ENCODE data around the gene RBBP8.

- TF ChIP-seq TAF1 (IDR thresholded peaks at IDR 0.05; ENCODE audit: low read depth) (no peak), ZBTB7A (IDR thresholded peaks at IDR 0.05; ENCODE audit: low read depth) (no peak)
- TF ChIP-seq, protein P1, sequence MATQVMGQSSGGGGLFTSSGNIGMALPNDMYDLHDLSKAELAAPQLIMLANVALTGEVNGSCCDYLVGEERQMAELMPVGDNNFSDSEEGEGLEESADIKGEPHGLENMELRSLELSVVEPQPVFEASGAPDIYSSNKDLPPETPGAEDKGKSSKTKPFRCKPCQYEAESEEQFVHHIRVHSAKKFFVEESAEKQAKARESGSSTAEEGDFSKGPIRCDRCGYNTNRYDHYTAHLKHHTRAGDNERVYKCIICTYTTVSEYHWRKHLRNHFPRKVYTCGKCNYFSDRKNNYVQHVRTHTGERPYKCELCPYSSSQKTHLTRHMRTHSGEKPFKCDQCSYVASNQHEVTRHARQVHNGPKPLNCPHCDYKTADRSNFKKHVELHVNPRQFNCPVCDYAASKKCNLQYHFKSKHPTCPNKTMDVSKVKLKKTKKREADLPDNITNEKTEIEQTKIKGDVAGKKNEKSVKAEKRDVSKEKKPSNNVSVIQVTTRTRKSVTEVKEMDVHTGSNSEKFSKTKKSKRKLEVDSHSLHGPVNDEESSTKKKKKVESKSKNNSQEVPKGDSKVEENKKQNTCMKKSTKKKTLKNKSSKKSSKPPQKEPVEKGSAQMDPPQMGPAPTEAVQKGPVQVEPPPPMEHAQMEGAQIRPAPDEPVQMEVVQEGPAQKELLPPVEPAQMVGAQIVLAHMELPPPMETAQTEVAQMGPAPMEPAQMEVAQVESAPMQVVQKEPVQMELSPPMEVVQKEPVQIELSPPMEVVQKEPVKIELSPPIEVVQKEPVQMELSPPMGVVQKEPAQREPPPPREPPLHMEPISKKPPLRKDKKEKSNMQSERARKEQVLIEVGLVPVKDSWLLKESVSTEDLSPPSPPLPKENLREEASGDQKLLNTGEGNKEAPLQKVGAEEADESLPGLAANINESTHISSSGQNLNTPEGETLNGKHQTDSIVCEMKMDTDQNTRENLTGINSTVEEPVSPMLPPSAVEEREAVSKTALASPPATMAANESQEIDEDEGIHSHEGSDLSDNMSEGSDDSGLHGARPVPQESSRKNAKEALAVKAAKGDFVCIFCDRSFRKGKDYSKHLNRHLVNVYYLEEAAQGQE (IDR thresholded peaks at IDR 0.05; ENCODE audit: low read depth), result no peak
Observed at GRCh38 chr18:22974001-22974400, 40.9 kb downstream of the RBBP8 start.
